Large intestine (tissue), 3 donors: ENCODE results near the gene FAU. TPM values are rescaled to one million over a fixed set of nuclear protein-coding genes. Genes with fewer than 3 reads are reported as not detected.

Experiments
- DNase-seq, 2 donors: peaks; one replicate each; pipeline versions ENCODE4 v3.0.0 to v3.0.0-alpha.2; 2013
- H3K27ac ChIP-seq: one replicate; pipeline ENCODE4 v1.5.1; 2013; ENCODE audit warnings: low read length
- H3K27me3 ChIP-seq: 2 replicates; pipeline ENCODE4 v1.6.1; 2013; ENCODE audit warnings: low read length; ENCODE audit not compliant: control insufficient read depth, insufficient read depth
- H3K36me3 ChIP-seq: 2 replicates; pipeline ENCODE4 v1.6.1; 2013; ENCODE audit warnings: low read length; ENCODE audit not compliant: control insufficient read depth, insufficient read depth
- H3K4me1 ChIP-seq: one replicate; pipeline ENCODE4 v1.6.1; 2013; ENCODE audit warnings: low read length; ENCODE audit not compliant: control insufficient read depth, insufficient read depth
- H3K4me3 ChIP-seq: one replicate; pipeline ENCODE4 v1.5.1; 2013; ENCODE audit warnings: low read length
- H3K9me3 ChIP-seq: one replicate; pipeline ENCODE4 v1.6.1; 2013; ENCODE audit warnings: mild to moderate bottlenecking, low read depth, low read length, moderate library complexity; ENCODE audit not compliant: control insufficient read depth
- WGBS: methylation state at CpG from one replicate; pipeline ENCODE4 v1.1.5; 2013; ENCODE audit warnings: low lambda C conversion rate; ENCODE audit not compliant: insufficient coverage; 5-methylcytosine and 5-hydroxymethylcytosine counted together
- polyA plus RNA-seq: library from polyadenylated mRNA; unstranded; fragments of 120-200 nt; gene quantifications from one replicate; pipeline ENCODE4 v1.2.1, GENCODE V29; 2013

FAU gene
- polyA plus RNA-seq, 1 donor = 1,012 TPM

- WGBS = no CpG with 5 or more reads among the region's 11 CpGs
- Histone ChIP-seq H3K4me3 (no peak overlapping the region), H3K27ac (no peak overlapping the region), H3K27me3 (peaks cover 2% of the 10 kb centered on the region), H3K4me1 (peaks cover 42% of the 10 kb centered on the region), H3K9me3 (no peaks in the 10 kb centered on the region), H3K36me3 (peaks cover 33% of the 10 kb centered on the region)
- no peak for DNase-seq
Observed at GRCh38 chr11:65114538-65115171, 7.3 kb downstream of the FAU start.

- Histone ChIP-seq H3K4me1 (peaks cover 42% of the 10 kb centered on the region), H3K4me3 (peak overlapping the region; percentile 76), H3K36me3 (peaks cover 35% of the 10 kb centered on the region), H3K9me3 (no peaks in the 10 kb centered on the region), H3K27ac (no peak overlapping the region), H3K27me3 (peaks cover 2% of the 10 kb centered on the region)
- WGBS = 70% methylated on average over 2 of the region's 6 CpGs
- no peak for DNase-seq
Observed at GRCh38 chr11:65113839-65114238, 8.1 kb downstream of the FAU start.

- Histone ChIP-seq H3K27ac (peak overlapping the region; percentile 84), H3K4me3 (peak overlapping the region; percentile 76), H3K27me3 (peaks cover 2% of the 10 kb centered on the region), H3K9me3 (no peaks in the 10 kb centered on the region), H3K36me3 (peaks cover 34% of the 10 kb centered on the region), H3K4me1 (peaks cover 37% of the 10 kb centered on the region)
- DNase-seq = no peak
- no CpG with 5 or more reads among the region's 14 CpGs for WGBS
Observed at GRCh38 chr11:65113361-65113756, 8.6 kb downstream of the FAU start.

DNA sequence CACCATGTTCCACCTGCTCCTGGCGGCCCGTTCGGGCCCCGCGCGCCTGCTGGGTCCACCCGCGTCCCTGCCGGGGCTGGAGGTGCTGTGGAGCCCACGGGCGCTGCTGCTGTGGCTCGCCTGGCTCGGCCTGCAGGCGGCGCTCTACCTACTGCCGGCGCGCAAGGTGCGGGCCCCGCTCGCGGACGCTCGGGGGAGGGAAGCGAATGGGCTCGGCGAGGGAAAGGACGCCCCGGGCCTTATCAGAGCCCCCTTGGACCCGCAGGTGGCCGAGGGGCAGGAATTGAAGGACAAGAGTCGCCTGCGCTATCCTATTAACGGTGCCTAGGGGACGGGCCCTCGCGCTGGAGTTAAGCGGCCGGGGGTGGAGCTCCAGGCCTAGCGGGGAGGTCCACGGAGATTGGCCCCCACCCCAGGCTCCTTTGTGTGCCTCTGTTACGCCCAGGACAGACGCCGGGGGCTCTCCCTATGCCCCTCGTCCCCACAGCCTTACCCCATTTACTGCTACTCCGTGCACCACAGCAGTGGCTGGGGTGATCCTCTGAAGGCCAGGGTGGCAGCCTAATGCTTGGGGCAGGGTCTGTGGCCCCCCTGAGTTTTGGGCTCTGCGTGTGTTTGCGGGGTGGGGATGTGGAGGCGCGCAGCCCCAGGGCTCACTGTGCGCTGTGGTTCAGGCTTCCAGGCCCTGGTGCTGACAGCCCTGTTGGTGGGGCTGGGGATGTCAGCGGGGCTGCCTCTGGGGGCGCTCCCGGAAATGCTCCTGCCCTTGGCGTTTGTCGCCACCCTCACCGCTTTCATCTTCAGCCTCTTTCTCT, 9.2 kb downstream of the FAU start:
- WGBS = no CpG with 5 or more reads among the region's 57 CpGs

DNA sequence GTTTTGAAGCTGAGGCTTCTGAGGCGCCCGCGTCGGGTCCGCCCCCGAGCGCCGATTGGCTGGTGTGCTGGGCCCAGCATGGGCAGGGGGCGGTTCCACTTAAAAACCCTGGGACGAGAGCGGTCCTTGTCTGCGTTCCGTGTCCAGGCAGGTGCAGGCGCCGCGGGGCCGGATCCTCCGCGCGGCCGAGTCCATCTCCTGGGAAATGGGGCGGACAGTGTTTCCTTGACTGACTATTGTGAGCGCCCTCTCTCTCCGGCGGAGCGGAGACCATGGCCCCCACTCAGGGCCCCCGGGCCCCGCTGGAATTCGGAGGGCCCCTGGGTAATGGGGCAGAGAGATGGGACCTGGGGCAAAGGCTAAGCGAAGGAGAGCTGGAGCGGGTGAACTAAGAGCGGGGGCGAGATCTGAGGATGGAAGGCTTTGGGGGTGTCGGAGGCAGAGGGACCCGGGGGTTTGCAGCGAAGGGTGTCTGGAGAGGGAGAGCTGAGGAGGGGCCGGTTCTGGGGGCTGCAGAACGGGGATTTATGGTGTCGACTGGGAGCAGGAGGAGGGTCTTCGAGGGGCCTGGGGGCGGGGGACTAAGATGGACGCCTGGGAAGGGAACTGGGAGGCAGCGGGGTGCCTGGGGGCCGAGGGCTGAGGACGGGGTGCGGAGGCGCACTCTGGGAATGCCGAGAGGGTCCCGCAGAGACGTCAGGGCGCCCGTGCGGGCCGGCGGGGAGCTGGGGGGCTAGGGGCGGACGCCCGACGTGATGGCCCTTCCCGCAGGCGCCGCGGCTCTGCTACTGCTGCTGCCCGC, 10.0 kb downstream of the FAU start, which contains the start of gene TM7SF2:
Gene TM7SF2 (plus strand): TSS at position 129 of the 802 bp plus-strand sequence. CDS start 144 bp downstream, at position 273.
- peaks cover 2% of the 10 kb centered on the region for H3K27me3 ChIP-seq
- H3K36me3 ChIP-seq = peaks cover 40% of the 10 kb centered on the region
- peak; percentile 94 to 96 for DNase-seq
- peaks cover 35% of the 10 kb centered on the region for H3K4me1 ChIP-seq
- peak within 1 kb of the TSS; percentile 76 for H3K4me3 ChIP-seq
- WGBS = 0% methylated on average over 1 of the region's 64 CpGs
- H3K27ac ChIP-seq = peak within 1 kb of the TSS; percentile 84
- peaks cover 8% of the 10 kb centered on the region for H3K9me3 ChIP-seq

More for the DNA sequence above, 9.2 kb downstream of the FAU start:
- Histone ChIP-seq H3K4me3 (peak overlapping the region; percentile 76), H3K4me1 (peaks cover 35% of the 10 kb centered on the region), H3K27me3 (peaks cover 2% of the 10 kb centered on the region), H3K27ac (peak overlapping the region; percentile 84), H3K36me3 (peaks cover 34% of the 10 kb centered on the region), H3K9me3 (peaks cover 5% of the 10 kb centered on the region)
- peak; percentile 57 to 77 for DNase-seq

DNA sequence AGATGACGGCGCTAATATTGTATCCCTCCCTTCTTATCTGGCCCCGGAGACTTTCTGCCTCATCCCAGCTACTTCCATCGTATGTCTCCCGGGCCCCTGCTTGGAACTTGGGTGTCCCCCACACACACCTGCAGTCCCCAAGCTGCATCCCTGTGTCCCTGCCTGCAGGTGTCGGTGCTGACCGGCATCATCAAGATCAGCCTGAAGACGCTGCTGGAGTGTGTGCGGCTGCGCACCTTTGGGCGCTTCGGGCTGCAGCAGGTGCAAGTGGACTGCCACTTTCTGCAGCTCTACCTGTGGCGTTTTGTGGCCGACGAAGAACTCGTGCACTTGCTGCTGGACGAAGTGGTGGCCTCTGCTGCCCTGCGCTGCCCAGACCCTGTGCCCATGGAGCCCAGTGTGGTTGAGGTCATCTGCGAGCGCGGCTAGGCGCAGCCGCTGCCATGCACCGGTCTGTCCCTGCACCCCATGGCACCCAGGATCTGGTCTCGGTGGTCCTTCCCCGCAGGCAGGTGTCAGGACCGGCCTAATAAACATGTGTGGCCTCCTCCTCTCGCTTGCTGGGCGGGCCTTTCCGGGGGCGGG, 10.7 kb downstream of the FAU start:
- peak overlapping the region; percentile 53 for H3K27ac ChIP-seq
- H3K4me1 ChIP-seq = peaks cover 30% of the 10 kb centered on the region
- no peak for DNase-seq
- H3K36me3 ChIP-seq = peaks cover 42% of the 10 kb centered on the region
- 100% methylated on average over 2 of the region's 31 CpGs for WGBS
- H3K27me3 ChIP-seq = peaks cover 2% of the 10 kb centered on the region
- H3K4me3 ChIP-seq = no peak overlapping the region
- peaks cover 8% of the 10 kb centered on the region for H3K9me3 ChIP-seq

- H3K4me3 ChIP-seq = no peak overlapping the region
- WGBS = no CpG with 5 or more reads among the region's 18 CpGs
- peaks cover 26% of the 10 kb centered on the region for H3K4me1 ChIP-seq
- peak; percentile 79 to 82 for DNase-seq
- peaks cover 8% of the 10 kb centered on the region for H3K9me3 ChIP-seq
- H3K27ac ChIP-seq = peak overlapping the region; percentile 53
- H3K27me3 ChIP-seq = peaks cover 2% of the 10 kb centered on the region
- peaks cover 41% of the 10 kb centered on the region for H3K36me3 ChIP-seq
Observed at GRCh38 chr11:65110354-65110861, 11.5 kb downstream of the FAU start.

GRCh38 chr11:65109231-65110198, 12.4 kb downstream of the FAU start:
- Histone ChIP-seq H3K4me1 (peaks cover 26% of the 10 kb centered on the region), H3K27ac (no peak overlapping the region), H3K9me3 (peaks cover 8% of the 10 kb centered on the region), H3K27me3 (peaks cover 2% of the 10 kb centered on the region), H3K4me3 (no peak overlapping the region), H3K36me3 (peaks cover 43% of the 10 kb centered on the region)
- DNase-seq = no peak
- no CpG with 5 or more reads among the region's 36 CpGs for WGBS

DNA sequence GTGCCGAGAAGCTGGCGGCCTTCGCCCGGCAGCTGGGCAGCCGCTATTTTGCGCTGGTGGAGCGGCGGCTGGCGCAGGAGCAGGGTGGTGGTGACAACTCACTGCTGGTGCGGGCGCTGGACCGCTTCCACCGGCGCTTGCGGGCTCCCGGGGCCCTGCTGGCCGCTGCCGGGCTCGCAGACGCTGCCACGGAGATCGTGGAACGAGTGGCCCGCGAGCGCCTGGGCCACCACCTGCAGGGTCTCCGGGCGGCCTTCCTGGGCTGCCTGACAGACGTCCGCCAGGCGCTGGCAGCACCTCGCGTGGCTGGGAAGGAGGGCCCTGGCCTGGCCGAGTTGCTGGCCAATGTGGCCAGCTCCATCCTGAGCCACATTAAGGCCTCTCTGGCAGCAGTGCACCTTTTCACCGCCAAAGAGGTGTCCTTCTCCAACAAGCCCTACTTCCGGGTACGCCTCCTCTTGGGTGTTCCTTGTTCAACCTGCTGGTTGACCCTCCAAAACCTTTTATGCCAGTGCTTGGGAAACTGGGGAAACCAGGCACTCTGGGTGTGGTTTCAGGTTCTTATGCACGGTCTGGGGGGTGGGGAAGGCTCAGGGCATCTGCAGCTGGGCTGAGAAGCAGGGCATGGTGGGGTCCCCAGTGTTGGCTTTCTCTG, 13.3 kb downstream of the FAU start:
- H3K36me3 ChIP-seq = peaks cover 43% of the 10 kb centered on the region
- peaks cover 8% of the 10 kb centered on the region for H3K9me3 ChIP-seq
- peaks cover 2% of the 10 kb centered on the region for H3K27me3 ChIP-seq
- peaks cover 22% of the 10 kb centered on the region for H3K4me1 ChIP-seq
- no peak for DNase-seq
- no CpG with 5 or more reads among the region's 38 CpGs for WGBS
- no peak overlapping the region for H3K27ac ChIP-seq
- H3K4me3 ChIP-seq = no peak overlapping the region
